T1000 (cell line): ENCODE results near the gene GNB1L.

Source experiments
- DNase-seq: peaks from one replicate; lab custom pipeline; 2025; ENCODE audit warnings: mixed read lengths; lab: John Stamatoyannopoulos, UW

Gene GNB1L

DNA sequence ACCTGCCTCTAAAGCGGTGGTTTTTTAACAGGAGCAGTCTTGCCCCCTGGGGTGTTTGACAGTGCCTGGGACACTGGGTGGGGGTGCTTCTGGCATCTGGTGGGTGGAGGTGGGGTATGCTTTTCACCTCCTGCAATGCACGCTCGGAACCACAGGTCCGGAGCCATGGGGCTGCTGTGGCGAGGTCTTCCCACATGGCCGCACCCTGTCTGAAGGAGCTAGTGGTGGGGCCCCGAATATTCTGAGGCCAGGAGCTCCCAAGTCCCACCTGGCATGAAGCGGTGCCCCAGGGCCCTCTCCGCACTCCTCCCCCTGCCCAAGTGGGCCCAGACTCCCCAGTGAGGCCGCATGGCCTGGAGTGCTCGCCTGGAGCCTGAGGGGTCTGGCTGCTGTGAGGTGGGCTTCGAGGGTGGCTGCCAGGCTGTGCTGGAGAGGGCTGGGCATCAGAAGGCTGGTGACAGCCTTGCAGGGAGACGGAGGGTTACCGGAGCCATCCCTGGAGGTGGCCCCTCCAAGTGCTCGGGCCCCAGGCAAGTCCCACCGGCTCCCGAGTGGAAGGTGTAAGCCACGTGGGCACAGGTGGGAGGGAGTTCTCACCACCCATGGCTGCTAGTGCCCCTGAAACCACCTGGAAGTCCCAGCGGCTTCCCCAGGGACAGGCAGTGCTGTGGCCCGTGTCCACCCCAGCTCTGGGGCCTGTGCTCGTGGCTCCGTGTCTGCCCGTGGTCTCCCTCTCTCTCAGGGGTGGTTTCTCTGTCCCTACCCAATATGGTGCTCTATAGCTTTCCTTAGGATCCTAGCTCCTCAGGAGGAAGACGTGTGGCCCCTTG, 79.0 kb downstream of the GNB1L start:
- DNase-seq, result no peak

DNA sequence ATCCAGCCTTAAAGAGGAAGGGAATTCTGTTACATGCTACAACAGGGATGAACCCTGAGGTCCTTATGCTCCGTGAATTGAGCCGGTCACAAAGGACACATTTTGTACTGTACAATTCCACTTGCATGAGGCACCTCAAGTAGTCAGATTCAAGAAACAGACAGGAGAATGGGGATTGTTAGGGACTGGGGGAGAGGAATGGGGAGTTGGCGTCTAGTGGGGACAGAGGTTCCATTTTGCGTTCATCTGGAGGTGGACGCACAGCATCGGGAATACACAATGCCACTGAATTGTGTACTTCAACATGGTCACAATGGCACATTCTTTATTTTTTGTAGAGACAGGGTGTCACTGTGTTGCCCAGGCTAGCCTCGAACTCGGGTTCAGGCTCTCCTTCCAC, 80.0 kb downstream of the GNB1L start:
- DNase-seq, result no peak

DNA sequence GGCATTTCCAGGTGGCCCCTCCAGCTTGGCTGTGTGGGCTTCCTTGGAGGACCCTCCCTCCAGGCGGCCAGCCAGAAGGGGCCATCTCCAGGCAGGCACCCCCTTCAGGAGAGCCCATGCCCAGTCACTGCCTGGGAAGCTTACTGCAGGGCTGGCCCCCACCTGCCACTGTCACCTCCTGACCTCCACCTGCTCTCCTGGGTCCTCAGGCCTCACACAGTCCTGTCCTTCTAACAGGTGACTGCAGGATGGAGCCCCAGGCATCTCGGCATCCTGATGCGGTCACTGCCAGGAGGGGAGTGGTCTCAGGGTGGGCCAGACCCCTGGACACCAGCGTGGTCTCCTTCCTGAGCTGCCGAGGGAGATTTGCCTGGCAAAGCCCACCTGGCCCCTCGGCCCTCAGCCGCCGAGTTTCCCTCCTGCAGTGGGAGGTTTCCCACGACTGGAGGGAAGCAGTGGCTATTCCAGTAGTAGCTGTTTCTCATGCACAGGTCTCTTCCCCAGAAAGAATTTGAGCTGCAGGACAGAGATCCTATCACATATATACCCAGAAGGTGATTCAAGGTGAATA, 81.1 kb downstream of the GNB1L start:
- DNase-seq, result no peak

DNA sequence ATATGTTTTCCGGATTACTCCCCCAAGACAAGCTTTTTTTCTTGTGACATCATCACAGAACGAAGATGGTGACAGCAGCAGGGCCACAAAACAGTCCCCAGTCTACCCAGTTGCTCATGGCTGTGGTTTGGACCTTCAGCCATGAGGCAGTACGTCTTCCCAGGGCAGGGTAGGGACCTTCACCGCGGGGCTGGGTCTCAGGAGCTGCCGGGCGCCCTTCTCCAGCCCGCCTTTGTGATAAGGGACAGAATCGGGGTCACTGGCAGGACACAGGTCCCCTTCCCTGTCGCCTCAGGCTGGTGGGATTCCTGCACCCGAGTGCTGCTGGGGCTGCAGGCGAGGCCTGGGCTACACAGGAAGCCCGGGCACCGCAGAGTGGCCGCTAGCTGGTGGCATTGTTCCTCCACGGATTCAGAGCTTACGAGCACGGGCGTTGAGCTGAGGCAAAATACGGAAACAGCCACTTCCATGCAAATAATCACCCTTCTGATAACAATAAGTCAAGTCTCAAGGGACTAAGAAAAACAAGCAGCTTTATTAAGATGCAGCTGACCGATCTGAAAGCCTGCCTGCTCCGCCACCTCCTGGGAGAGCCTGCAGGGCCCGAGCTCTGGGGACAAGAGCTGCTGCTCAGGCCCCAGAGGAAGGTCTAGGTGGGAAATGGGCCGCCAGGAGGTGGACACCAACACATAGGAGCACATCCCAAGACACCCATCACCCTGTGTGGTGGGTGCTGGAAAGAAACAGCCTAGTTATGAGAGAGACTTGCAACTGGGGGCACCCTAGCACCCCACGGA, 81.8 kb downstream of the GNB1L start:
- no peak for DNase-seq

DNA sequence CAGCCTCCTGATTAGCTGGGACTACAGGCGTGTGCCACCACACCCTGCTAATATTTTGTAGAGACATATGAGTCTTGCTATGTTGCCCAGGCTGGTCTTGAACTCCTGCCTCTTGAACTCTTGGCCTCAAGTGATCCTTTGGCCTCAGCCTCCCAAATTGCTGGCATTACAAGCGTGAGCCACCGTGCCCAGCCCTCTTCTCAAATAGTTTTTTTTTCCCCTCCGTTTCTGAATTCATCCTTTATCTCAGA, 82.3 kb downstream of the GNB1L start:
- no peak for DNase-seq

DNA sequence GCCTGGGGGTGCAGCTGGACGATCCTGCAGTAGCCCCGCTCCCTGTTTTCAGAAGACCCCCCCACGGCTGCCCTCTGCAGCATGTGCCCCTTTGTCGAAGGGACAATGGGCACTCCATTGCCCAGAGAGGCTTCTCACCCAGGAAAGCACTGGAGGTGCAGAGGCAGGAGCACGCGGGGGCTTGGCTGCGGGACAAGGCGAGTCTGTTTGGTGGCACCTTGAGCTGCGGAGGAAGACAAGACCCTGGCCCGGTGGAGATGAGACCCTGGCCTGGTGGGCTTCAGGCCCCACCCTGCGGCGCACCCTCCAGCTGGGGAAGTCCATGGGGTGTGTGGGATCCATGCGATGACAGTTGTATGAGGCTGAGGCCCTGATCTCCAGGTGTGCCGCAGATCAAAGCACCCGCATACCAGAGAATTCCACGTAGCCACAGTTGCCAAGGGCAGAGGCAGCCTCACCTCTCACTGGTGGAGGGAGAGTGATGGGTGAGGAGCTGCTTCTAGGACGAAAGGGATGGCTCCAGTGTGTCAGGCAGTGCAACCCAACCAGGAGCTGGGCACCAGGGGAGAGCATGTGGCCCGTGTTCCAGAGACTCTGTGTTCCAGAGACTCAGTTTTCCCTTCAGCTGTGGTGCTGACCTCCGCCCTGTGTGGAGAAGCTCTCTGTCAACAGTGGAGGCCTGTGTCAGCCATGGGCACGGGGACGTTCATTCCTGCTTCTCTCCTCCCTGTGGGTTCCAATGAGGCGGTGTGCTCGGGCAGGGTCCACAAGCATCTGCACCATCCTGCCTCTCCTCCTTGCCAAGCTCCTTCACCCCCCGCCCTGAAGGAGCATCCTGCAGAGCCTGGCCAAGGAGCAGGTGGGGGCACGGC, 84.1 kb downstream of the GNB1L start:
- DNase-seq, result no peak

DNA sequence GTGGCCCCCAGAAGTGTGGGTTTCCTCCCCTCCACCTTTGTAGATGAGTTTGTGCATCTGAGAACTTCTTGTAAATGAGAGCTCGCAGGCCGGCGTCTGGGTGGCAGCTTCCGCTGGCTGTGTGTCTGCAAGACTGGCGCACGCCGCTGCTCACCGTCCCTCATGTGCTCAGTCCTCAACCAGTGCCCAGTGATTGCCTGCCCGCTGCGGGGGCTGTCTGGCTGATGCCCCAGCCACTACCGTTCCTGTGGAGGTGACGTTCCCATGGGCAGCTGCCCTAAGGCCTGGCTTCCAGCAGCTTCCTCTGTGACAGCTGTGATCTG, 85.3 kb downstream of the GNB1L start:
- no peak for DNase-seq

DNA sequence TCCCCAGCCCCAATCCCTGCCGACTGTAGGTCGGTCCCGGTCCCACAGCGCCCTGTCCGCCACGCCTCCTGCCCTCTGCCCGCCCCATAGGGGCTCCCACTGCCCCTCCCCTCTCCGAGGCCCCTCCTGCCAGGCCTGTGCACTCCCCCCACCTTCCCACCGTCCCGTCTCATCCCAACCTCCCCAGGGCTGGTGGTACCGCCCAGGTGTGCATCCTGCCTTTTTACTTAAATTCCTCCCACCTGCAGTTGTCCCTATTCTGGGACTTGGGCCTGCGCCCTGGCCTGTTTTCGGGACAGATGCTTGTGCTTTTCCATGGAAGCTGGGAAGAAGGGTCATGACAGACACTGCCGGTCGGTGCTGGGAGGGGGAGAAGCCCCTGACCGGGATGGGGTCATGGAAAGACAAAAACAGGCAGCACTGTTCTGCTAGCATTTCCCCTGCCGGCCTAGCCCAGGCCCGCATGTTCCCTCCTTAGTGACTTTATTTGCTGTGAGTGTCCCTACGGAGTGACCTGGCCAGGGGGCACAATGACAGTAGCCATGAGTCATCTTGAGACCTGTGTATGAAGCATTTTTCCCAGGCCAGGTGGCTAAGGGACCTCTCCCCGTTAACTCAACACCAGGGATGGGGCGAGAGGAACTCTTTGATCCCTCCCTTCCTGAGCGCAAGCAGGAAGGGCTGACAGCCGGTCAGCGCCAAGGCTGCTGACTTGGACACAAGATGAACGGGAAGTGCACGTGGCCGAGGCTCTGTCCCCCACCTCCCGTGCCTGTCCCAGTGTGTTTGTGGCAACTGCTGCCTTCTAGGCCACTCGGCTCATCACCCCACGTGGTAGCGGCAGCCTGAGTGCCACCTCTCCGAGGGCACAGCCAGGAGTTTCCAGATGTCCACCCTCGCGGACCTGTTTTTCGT, 87.0 kb downstream of the GNB1L start:
- no peak for DNase-seq

DNA sequence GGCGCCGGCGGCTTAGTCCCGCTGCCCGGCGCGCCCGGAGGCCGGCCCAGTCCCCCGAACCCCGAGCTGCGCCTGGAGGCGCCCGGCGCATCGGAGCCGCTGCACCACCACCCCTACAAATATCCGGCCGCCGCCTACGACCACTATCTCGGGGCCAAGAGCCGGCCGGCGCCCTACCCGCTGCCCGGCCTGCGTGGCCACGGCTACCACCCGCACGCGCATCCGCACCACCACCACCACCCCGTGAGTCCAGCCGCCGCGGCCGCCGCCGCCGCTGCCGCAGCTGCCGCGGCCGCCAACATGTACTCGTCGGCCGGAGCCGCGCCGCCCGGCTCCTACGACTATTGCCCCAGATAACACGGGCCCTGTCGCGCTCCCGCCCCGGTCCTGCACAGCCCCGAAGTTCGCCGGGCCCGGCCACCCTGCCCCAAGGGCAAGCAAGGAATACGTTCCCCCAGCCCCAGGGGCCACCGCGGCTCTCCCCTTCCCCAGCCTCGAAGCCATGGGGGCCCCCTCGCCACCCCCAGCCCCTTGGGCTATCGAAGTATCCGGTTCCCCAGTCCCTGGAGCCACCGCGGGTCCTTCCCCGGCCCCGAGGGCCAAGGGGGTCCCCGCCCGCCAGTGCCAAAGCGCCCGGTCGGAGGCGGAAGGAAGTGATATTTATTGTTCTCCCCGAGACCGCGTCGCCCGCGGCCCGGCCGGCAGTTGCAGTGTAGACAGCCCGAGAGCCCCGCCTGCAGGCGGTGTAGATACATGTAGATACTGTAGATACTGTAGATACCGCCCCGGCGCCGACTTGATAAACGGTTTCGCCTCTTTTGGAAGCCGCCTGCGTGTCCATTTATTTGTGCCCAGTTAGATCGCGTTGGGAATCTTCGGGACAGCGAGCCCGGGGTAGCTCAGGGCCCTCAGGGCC, 87.9 kb downstream of the GNB1L start:
- no peak for DNase-seq

DNA sequence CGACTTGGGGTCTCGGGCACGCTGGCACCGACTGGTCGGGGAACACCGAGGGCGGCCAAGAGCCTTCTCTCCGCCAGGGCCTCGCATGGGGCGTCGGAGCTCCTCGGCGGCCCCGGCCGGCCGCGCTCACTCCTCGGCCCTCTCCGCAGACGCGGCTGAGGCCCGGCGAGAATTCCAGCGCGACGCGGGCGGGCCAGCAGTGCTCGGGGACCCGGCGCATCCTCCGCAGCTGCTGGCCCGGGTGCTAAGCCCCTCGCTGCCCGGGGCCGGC, 88.5 kb downstream of the GNB1L start:
- DNase-seq, result no peak

DNA sequence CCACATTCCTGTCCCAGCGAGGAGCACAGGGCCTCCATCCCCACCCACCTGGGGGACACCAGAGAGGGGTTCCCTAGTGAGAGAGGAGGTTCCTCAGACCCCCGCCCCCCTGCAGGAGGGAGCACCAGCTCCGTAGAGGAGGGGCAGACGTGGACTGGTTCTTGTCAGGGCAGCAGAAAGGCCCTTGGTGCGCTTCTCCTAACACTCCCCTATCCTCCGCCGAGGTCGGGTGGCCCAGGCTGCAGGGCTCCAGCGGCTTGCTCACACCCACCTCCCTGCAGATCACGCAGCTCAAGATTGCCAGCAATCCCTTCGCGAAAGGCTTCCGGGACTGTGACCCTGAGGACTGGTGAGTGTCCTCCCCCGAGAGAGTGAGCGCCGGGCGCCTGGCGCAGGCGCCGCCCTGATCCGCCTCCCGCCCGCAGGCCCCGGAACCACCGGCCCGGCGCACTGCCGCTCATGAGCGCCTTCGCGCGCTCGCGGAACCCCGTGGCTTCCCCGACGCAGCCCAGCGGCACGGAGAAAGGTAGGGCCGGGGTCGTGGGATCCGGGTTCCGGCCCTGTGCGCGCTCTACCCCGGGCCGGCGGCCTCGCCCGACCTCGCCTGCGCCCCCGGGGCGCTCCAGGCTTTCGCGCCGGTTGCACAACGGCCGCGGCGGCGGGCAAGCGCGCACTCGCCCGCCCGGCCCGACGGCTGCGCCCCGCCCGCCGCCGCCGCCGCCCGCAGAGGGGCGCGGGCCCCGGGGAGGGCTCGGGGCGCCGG, 89.0 kb downstream of the GNB1L start:
- no peak for DNase-seq

DNA sequence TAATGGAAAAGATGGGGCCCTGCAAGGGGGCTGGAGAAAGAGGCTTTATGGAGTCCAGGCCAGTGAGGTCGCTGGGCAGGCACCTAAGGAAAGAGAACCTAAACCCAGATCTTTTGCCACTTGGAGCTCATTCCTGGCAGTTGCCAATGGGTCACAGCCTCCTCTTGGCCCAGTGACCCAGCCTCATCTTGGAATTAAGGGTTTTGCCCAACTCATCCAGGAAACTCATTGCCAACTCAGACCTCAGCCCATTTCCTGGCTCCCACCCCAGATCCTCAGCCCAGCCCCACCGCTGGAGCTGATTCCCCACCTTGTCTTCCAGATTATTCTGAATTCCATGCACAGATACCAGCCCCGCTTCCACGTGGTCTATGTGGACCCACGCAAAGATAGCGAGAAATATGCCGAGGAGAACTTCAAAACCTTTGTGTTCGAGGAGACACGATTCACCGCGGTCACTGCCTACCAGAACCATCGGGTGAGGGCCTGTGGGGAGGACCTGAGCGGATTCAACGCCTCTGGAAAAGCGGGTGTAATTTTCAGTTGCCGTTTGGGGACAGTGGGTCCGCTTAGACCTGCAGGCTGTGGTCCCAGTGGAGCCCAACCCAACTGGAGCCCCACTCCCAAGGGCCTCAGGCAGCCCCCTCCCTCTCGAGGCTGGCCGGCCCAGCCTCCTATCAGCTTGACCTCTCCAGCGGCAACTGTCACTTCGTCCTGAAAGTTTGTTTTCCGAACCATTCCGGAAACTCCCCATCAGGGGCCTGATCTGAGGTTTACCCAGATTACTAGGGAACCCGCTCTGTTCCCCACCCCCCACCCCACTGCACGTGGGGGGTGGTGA, 89.8 kb downstream of the GNB1L start:
- no peak for DNase-seq

DNA sequence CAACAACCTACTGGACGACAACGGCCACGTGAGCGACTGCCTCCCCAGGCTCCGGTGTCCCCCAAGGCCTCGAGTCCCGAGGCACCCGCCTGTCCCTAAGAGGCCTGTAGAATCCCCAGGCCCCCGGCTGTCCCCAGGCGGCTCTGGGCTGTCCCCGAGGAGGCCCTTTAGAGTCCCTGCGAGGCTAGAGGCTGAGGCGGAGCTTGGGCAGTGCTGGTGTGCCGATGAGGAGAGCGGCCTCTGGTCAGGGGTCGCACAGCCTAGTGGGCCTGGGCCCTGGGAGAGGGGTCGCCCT, 90.4 kb downstream of the GNB1L start:
- no peak for DNase-seq

DNA sequence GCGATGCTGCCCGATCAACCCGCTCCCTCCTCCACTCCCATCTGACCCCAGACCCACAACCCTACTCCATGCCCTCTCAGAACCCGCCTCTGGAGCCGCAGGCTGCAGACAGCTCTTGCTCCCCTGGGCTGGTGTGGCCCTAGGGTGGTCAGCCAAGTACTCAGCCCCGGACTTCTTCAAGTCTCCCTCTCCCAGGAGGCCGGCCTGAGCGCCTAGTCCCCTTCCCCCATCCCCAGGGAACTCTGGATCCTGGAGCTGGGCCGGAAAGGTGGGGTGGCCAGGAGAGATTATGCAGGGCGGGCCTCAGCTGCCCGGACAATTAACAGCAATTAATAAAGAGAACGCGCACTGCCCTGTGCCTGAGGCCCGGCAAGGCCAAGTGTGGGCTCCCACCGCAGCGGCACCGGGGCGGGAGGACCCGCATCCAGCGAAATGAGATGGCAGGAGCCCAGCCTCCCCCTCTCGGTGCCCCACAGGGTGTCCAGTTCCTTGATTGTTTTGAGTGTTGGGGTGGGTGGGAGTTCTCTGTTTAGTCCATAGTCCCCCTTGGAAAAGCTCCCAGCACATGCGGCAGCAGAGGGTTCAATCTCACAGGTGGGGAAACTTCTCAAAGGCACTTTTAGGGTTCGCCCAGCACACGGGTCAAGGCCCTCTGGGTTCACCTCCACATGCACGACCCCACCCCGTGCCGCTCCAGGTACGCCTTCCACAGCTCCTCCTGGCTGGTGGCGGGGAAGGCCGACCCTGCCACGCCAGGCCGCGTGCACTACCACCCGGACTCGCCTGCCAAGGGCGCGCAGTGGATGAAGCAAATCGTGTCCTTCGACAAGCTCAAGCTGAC, 91.0 kb downstream of the GNB1L start:
- no peak for DNase-seq

DNA sequence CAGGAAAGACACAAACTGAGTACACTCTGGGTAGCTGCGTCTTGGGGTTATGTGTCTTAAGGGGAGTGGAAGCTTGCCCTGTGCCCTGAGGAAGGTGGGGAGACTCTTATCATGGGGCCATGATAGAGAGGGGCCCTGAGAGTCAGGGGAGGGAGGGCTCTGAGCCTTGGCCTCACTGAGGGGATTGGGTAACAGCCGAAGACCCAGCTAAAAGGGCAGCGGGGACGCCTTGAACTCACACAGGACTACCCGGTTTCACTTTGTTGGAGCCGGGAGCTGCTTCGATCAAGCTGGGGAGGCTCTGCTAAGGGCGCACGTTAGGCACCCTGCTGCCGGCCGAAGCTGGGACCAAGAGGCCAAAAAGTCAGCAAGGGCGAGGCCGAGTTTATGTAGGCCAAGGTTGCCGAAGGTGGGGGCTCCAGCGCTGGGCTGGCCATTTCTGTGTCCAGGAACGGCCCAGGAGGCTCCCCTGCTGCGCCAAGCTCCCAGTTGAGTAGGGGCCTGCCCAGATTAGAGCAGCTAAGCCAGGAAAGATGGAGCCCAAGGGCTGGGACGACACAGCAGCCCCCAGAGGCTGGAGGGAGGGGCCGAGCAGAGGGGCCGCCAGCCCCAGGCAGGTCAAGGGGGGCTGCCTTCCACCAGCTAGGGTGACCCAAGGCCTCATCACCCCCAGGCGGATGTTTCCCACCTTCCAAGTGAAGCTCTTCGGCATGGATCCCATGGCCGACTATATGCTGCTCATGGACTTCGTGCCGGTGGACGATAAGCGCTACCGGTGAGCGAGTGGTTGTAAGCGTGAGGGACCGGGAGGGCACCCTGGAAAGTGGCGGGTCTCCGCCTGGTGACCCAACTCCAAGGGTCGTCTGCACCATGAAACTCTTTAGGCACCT, 91.9 kb downstream of the GNB1L start:
- no peak for DNase-seq

DNA sequence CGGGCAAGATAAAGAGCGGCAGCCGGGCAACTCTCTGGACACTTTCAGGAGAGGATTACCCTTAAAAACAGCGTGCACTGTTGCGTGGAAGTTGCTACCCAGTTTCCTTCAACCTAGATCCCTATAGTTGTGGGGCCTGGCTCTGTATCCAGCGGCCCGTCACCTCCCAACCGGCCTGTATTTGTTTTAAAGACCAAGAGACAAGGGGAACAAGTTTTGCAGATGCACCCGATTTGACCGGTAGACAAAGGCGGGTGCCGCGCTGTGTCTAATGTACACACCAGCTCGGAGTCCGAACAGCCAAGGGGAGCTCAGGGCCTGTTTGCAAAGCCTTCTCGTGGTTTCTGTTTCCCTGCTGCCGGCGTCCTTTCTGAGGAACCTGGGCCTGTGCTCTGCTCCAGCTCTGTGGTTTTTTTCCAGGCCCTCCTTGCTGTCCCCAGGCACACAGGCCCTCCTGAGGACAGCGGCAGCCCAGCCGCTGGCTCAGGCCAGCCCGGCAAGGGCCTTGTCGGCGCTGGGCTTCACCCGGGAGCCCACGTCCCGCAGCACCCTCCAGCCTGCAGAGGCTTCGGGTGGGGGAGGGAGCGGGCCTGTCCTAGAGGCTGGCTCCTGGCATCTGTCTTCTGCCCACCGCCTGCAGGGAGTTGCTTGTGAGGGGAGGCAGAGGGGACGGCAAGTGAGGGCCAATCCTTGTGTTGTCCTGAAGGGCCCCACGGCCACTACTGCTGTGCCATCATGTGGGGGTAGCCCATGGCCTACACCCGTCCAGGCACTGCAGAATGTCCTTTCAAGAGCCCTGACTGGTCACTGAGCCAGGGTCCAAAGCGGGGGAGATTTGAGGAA, 92.7 kb downstream of the GNB1L start:
- no peak for DNase-seq
